Right cardiac atrium (tissue), 5 donors: ENCODE data around the gene ACO1. TPM values are rescaled to one million over a fixed set of nuclear protein-coding genes. Genes with fewer than 3 reads are reported as not detected.
"Not testable (repeated sequence)": the region's sequence is repeated elsewhere in the genome, so short reads cannot be mapped to it uniquely, and the experiment has no call there.

Experiments used
- ATAC-seq, 2 donors: fragments of 200-7000 bp; cut with Tn5 transposase; one replicate each; pipeline versions ENCODE4 v1.8.0 to v1.9.1; 2020; ENCODE audit warnings: moderate library complexity in 2 of 2, mild to moderate bottlenecking in 1 of 2
- DNase-seq, 3 donors: peaks; one replicate each; pipeline ENCODE4 v3.0.0-alpha.2; 2020
- H3K27ac ChIP-seq: one replicate; pipeline ENCODE4 v1.5.1; 2013; ENCODE audit warnings: mild to moderate bottlenecking, low read length, control low read depth, moderate library complexity
- H3K27me3 ChIP-seq: one replicate; pipeline ENCODE4 v1.6.1; 2013; ENCODE audit not compliant: control insufficient read depth, insufficient read depth
- H3K4me1 ChIP-seq: one replicate; pipeline ENCODE4 v1.6.1; 2013; ENCODE audit warnings: low read length; ENCODE audit not compliant: control insufficient read depth, insufficient read depth
- H3K4me3 ChIP-seq: one replicate; pipeline ENCODE4 v1.5.1; 2013; ENCODE audit warnings: low read length, control low read depth
- H3K9me3 ChIP-seq: one replicate; pipeline ENCODE4 v1.6.1; 2013; ENCODE audit warnings: low read length; ENCODE audit not compliant: control insufficient read depth
- whole genome bisulfite sequencing: extraction: QIAGEN DNeasy Blood & Tissue Kit; methylation state at CpG from one replicate; pipeline ENCODE4 v1.1.7; 2013; 5-methylcytosine and 5-hydroxymethylcytosine counted together
- intact Hi-C, 4 donors: fragments of 100-400 bp; cut with DNase I; formaldehyde crosslinking; loops; one replicate each; pipeline versions ENCODE4 v1.11.0 to v1.14.0; 2022 to 2023
- polyA plus RNA-seq: library from polyadenylated mRNA; stranded (reverse); fragments of 200-250 nt; gene quantifications from one replicate; pipeline ENCODE4 v1.2.3, GENCODE V29; 2013
- total RNA-seq, 4 donors: library from RNA; stranded (reverse); fragmentation: NEBNext Ultra II Directional; extraction: Animal tissue kit (Norgen Biotek cat#: 25700); gene quantifications; one replicate each; pipeline ENCODE4 v1.2.1, GENCODE V29; 2021
- donor health status: healthy with polysubstance abuse.
- donor health status: DM: no; HTN: yes; CAD: no.
- donor health status: DM: no; HTN: no; CAD: no.
- donor health status: DM: no; HTN: yes; CAD: no; lungs with severe emphysema.
- donor health status: DM: yes; HTN: yes; CAD: no.

ACO1 gene
- total and polyA plus RNA-seq, 5 donors, result 25.3 to 46.3 (median 42.8) TPM

DNA sequence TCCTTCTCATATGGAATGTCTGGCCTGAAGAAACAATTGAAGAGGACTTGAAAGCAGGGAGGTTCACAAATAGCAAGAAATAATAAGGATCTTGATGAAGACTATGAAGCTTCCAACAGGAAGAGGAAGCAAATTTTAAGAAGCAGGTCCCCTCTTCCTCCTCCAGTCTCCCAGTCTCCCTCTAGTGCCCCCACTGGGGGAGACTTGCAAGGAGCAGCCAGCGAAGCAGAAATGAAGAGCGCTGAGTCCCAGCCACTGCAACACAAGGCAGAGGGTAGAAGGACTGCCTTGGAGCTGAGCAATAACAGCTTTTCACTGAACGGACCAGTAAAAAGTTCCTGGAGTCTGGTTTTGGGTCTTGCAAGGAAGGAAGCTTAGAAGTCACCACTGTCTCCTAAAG is 32.6 kb upstream of the ACO1 start:
- Histone ChIP-seq H3K4me1 (no peaks in the 10 kb centered on the region), H3K4me3 (no peak overlapping the region), H3K9me3 (no peaks in the 10 kb centered on the region), H3K27ac (no peak overlapping the region), H3K27me3 (no peaks in the 10 kb centered on the region)
- intact Hi-C loops, result no loop called here
- WGBS, result 60% methylated on average over 3 of the region's 3 CpGs
- DNase-seq, result no peak
- ATAC-seq, result no peak

DNA sequence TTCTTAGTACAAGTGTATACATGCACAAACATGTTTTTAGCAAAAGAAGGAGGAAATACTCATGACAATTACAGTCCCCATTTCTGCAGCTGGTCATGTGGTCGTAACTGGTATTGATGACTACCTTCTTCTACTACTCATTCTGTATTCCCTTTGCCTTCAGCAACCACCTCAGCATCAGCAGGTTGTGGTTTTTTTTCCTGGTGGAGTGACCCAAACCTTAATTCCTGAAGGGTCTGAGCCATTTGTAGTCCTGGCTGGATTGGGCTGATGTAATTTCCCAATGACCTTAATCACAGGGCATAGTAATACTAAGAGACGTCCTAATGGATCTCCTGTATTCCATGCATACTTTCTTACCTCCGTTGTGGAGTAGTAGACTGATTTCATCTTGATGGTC is 31.0 kb upstream of the ACO1 start:
- intact Hi-C loops, result not testable (repeated sequence)

DNA sequence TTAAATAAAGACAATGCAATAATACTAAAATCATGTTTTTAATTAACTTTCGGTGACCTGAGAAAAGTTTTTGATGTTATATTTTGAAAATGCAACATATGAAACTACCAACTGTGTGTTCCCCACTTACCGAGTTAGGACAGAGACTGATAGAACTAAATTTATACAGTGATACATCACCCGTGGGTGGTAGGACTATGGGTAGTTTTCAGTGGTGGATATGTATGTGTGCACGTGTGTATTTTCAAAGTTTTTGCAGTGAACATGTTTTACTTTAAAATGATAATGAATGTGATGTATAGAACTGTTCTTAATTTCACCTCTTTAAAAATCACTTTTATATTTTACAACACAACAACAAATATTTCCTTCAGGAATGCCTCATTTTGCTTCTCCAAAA is 25.0 kb upstream of the ACO1 start:
- Histone ChIP-seq H3K4me3 (no peak overlapping the region), H3K27ac (no peak overlapping the region), H3K4me1 (no peaks in the 10 kb centered on the region), H3K27me3 (no peaks in the 10 kb centered on the region), H3K9me3 (no peaks in the 10 kb centered on the region)
- DNase-seq (no peak), ATAC-seq (no peak)
- WGBS, result 66% methylated on average over 4 of the region's 4 CpGs
- intact Hi-C loops, result no loop called here

More for the DNA sequence above, 31.0 kb upstream of the ACO1 start:
- not testable (repeated sequence) for ATAC-seq, DNase-seq, H3K4me3 ChIP-seq, H3K27ac ChIP-seq, H3K9me3 ChIP-seq, H3K27me3 ChIP-seq, H3K4me1 ChIP-seq
- 79% methylated on average over 3 of the region's 3 CpGs for WGBS

DNA sequence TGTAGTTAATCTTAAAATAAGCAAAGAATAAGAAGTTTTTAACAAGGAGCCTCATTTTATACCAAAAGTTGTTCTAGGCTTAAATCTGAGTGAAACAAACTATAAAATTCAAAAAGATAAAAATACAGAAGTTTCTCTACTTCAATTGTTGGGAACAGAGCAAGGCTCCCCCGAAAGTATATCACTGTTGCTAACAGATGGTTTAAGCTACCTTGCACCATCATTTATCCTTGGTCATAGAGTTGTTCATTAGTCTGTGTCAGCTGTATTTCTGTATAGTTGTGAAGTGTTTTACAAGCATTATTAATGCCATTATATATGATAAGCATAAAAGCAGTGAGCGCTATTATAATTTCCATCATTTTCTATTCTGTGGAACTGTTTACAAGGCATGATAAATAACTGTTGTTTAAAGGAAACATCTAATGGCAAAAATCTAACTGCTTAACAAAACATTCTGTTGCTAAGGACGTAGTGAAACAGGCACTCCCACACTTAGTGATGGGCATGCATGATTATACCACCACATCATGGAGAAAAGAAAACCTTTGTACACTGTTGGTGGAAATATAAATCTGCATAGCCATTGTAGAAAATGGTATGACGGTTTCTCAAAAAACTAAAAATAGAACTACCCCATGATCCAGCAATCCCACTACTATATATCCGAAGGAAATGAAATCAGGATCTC is 23.3 kb upstream of the ACO1 start:
- H3K27me3 ChIP-seq, result no peaks in the 10 kb centered on the region
- H3K9me3 ChIP-seq, result no peaks in the 10 kb centered on the region
- no peak overlapping the region for H3K4me3 ChIP-seq
- no peak overlapping the region for H3K27ac ChIP-seq
- intact Hi-C loops, result no loop called here
- no peak for ATAC-seq
- no peaks in the 10 kb centered on the region for H3K4me1 ChIP-seq
- 70% methylated on average over 5 of the region's 5 CpGs for WGBS
- no peak for DNase-seq

- no peak for ATAC-seq
- Histone ChIP-seq H3K4me1 (no peaks in the 10 kb centered on the region), H3K9me3 (no peaks in the 10 kb centered on the region), H3K4me3 (no peak overlapping the region), H3K27me3 (peaks cover 3% of the 10 kb centered on the region), H3K27ac (no peak overlapping the region)
- DNase-seq, result no peak
- intact Hi-C loops, result loop anchor here in 2 of 4 donors (10.0 kb wide), 1 partner anchor 604 kb away; no protein-coding TSS in a partner anchor
Observed at GRCh38 chr9:32371279-32371678, 13.2 kb upstream of the ACO1 start.

DNA sequence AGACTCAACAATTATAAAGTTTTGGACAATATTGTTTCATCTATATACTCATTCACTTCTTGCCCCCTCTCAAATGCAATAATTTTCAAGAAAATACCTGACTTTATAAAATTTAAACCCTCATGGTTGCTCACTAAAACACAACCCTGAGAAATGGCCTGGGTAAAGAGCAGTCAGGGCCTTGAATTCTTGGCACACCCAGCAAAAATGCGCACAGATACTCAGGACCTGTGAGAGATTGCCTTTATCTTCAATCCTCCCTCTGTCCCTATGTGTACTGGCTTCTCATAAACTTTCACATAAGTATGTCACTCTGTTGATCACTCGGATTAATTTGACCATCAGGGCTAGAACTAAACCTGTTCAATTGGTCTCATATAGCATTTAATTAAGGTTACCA is 12.8 kb upstream of the ACO1 start:
- Histone ChIP-seq H3K4me3 (no peak overlapping the region), H3K27me3 (peaks cover 3% of the 10 kb centered on the region), H3K4me1 (no peaks in the 10 kb centered on the region), H3K27ac (no peak overlapping the region), H3K9me3 (no peaks in the 10 kb centered on the region)
- no peak for DNase-seq
- no peak for ATAC-seq
- 87% methylated on average over 2 of the region's 2 CpGs for WGBS
- intact Hi-C loops, result loop anchor here in 2 of 4 donors (10.0 kb wide), 1 partner anchor 603 kb away; no protein-coding TSS in a partner anchor

GRCh38 chr9:32376285-32376684 is 8.2 kb upstream of the ACO1 start:
- WGBS, result 66% methylated on average over 2 of the region's 2 CpGs
- Histone ChIP-seq H3K27ac (no peak overlapping the region), H3K27me3 (peaks cover 3% of the 10 kb centered on the region), H3K9me3 (no peaks in the 10 kb centered on the region), H3K4me1 (no peaks in the 10 kb centered on the region), H3K4me3 (no peak overlapping the region)
- ATAC-seq (no peak), DNase-seq (no peak)
- intact Hi-C loops, result loop anchor here in 3 of 4 donors (5.0 to 10.0 kb wide), 4 partner anchors 56 to 599 kb away; no protein-coding TSS in a partner anchor

DNA sequence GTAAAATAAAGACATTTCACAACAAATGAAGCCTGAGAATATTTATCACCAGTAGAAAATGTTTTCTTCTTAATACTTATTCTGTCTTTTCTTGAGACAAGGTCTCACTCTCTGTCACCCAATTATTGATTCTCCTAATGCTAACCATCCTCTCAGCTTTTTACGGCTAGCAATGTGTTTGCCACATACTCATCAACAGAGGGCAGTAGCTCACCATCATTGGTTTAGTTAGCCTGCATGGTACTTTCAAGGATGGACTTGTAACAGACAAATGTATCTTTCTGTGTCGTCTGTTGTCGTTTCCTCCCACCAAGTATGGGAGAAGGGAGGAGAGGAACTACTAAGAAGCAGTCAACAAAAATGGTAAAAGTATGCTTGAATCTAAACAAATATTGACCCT is 5.9 kb upstream of the ACO1 start:
- H3K27me3 ChIP-seq, result peaks cover 3% of the 10 kb centered on the region
- H3K9me3 ChIP-seq, result no peaks in the 10 kb centered on the region
- no peak for DNase-seq
- intact Hi-C loops, result loop anchor here (2.0 to 10.0 kb wide), 6 partner anchors 54 to 596 kb away; no protein-coding TSS in a partner anchor
- under 1% methylated on average over 3 of the region's 3 CpGs for whole genome bisulfite sequencing
- H3K27ac ChIP-seq, result no peak overlapping the region
- peak; percentile 85 to 87 for ATAC-seq
- no peak overlapping the region for H3K4me3 ChIP-seq
- H3K4me1 ChIP-seq, result no peaks in the 10 kb centered on the region

- DNase-seq (no peak), ATAC-seq (peak; percentile 84 to 85)
- 19% methylated on average over 5 of the region's 5 CpGs for WGBS
- H3K27ac ChIP-seq, result no peak overlapping the region
- H3K9me3 ChIP-seq, result no peaks in the 10 kb centered on the region
- no peaks in the 10 kb centered on the region for H3K4me1 ChIP-seq
- intact Hi-C loops, result loop anchor here (2.0 to 10.0 kb wide), 6 partner anchors 53 to 596 kb away; no protein-coding TSS in a partner anchor
- peaks cover 2% of the 10 kb centered on the region for H3K27me3 ChIP-seq
- no peak overlapping the region for H3K4me3 ChIP-seq
Observed at GRCh38 chr9:32378993-32379729, 5.3 kb upstream of the ACO1 start.

DNA sequence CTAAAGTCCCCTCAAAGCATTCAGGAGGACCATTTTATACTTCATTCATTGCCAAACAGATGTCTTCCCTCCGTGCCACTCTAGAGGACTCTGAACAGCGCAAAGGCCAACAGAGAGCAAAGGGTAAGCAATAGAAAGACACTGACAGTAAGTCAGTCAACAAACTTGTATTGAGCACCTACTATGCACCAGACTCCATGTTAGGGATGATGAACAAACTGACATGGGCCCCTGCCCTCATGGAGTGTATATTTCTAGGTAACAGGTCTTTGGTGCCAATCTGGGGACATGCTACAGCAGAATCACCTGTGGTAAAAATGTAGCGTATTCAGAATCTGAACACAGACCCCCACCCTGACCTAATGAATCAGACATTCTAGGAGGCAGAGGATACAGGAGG is 3.5 kb upstream of the ACO1 start:
- H3K4me3 ChIP-seq, result no peak overlapping the region
- 87% methylated on average over 3 of the region's 3 CpGs for WGBS
- no peaks in the 10 kb centered on the region for H3K27me3 ChIP-seq
- no peak overlapping the region for H3K27ac ChIP-seq
- intact Hi-C loops, result loop anchor here in 2 of 4 donors (5.0 kb wide), 3 partner anchors 51 to 591 kb away; no protein-coding TSS in a partner anchor
- peaks cover 3% of the 10 kb centered on the region for H3K4me1 ChIP-seq
- DNase-seq (no peak), ATAC-seq (no peak)
- H3K9me3 ChIP-seq, result no peaks in the 10 kb centered on the region
